ENCODE results near the gene AATK.
A peak's percentile ranks its signal among the peaks of the same experiment; 100 is the strongest.

Gene AATK

DNA sequence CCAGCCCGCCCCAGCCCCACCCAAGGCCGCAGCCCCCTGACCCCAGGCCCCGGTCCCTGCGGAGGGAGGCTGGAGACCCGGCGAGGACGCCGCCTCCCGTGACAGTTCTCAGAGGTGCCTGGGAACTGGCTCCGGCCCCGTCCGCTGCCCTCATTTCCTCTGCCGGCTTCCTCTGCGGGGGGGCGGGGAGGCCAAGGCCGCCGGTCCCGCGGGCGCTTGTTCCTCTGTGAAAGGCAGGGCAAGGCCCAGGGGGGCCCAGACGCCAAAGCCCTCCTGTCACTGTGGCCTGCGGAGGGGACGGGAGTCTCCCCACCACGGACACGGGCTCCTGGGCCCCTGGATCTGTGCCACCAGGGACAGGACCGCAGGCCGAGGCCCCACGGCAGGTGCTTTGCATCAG is 5.7 kb downstream of the AATK start:
- H3K4me1 ChIP-seq: peaks cover 0 to 12% (median 6%) of the 10 kb centered on the region in 4 donors
- TF ChIP-seq CTCF (IDR thresholded peaks at IDR 0.05): no peak
- intact Hi-C loops (cut with DNase I; ENCODE audit: low total_unique reads): no loop called here
- peaks cover 0 to 78% of the 10 kb centered on the region in 2 donors for H3K27me3 ChIP-seq
- H3K36me3 ChIP-seq: no peaks in the 10 kb centered on the region
- H3K27ac ChIP-seq: no peak overlapping the region
- H3K9me3 ChIP-seq: no peaks in the 10 kb centered on the region
- DNase-seq: peak in 1 of 2 donors; percentile 40
- peak overlapping the region in 1 of 2 donors; percentile 38 for H3K4me3 ChIP-seq

DNA sequence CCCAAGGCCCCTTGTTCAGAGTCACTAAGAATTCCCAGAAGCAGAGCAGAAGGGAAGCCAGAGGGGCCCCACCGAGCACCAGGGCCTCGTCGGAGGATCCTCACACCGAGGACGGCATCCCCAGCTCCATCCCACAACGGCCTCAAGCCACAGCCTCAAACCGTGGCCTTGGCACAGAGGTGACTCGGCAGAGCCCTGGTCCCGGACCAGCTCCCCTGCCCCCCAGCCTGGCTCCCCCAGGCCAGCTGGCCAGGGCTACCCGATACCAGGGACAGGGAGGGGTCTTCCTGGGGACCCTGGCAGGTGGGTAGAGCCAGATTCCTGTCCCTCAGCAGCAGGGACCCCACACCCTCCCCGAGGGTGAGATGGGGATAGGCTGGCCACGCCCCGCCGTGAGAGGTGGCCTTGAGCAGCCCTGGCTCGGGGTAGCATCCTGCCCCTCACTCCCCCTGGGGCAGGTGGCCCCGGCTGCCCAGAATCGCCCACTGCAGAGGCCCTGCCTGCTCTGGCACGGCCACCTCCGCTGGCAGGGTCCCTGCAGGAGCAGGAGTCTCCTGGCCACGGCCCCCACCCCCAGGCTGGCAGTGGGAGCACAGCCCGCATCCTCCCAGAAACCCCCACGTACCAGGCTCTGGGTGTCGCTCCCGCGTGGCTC is 6.3 kb downstream of the AATK start:
- Histone ChIP-seq H3K27me3 (peaks cover 0 to 73% of the 10 kb centered on the region in 2 donors), H3K4me1 (peaks cover 0 to 7% (median 1%) of the 10 kb centered on the region in 4 donors), H3K9me3 (no peaks in the 10 kb centered on the region), H3K4me3 (peak overlapping the region in 1 of 2 donors; percentile 38), H3K36me3 (no peaks in the 10 kb centered on the region), H3K27ac (no peak overlapping the region)
- DNase-seq: no peak
- no peak for TF ChIP-seq CTCF (IDR thresholded peaks at IDR 0.05)
- intact Hi-C loops (cut with DNase I; ENCODE audit: low total_unique reads): no loop called here

- intact Hi-C loops (cut with DNase I; ENCODE audit: low total_unique reads): no loop called here
- no peak overlapping the region for H3K27ac ChIP-seq
- H3K36me3 ChIP-seq: no peaks in the 10 kb centered on the region
- DNase-seq: no peak
- H3K27me3 ChIP-seq: peaks cover 0 to 65% of the 10 kb centered on the region in 2 donors
- H3K9me3 ChIP-seq: no peaks in the 10 kb centered on the region
- H3K4me1 ChIP-seq: peaks cover 0 to 4% (median 0%) of the 10 kb centered on the region in 4 donors
- no peak for TF ChIP-seq CTCF (IDR thresholded peaks at IDR 0.05)
- H3K4me3 ChIP-seq: no peak overlapping the region
Observed at GRCh38 chr17:81158688-81159590, 7.1 kb downstream of the AATK start.

GRCh38 chr17:81157848-81158687 is 8.0 kb downstream of the AATK start:
- Histone ChIP-seq H3K4me1 (peaks cover 0 to 4% (median 0%) of the 10 kb centered on the region in 4 donors), H3K36me3 (no peaks in the 10 kb centered on the region), H3K4me3 (no peak overlapping the region), H3K27me3 (peaks cover 0 to 56% of the 10 kb centered on the region in 2 donors), H3K9me3 (no peaks in the 10 kb centered on the region), H3K27ac (no peak overlapping the region)
- DNase-seq: no peak
- no peak for TF ChIP-seq CTCF (IDR thresholded peaks at IDR 0.05)
- intact Hi-C loops (cut with DNase I; ENCODE audit: low total_unique reads): no loop called here
